Loucy (cell line): ENCODE results near the gene OR2T11.

Experiments
- H2AFZ ChIP-seq: fragments of 200-600 bp; sonication (generic); 2 replicates; pipeline ENCODE4 v1.6.0; 2016; ENCODE audit warnings: antibody characterized with exemption, mild to moderate bottlenecking, low read length, moderate library complexity
- H3F3A ChIP-seq: fragments of 200-600 bp; 2 replicates; pipeline ENCODE4 v1.6.0; 2016; ENCODE audit warnings: antibody characterized with exemption, low read depth, mild to moderate bottlenecking
- H3K27me3 ChIP-seq: fragments of 200-600 bp; sonication (generic); 2 replicates; pipeline ENCODE4 v1.6.1; 2014; ENCODE audit warnings: low read length, mild to moderate bottlenecking; ENCODE audit not compliant: insufficient read depth, poor library complexity, severe bottlenecking
- H3K36me3 ChIP-seq: fragments of 200-600 bp; sonication (generic); 2 replicates; pipeline ENCODE4 v1.6.1; 2016; ENCODE audit warnings: low read length; ENCODE audit not compliant: insufficient read depth
- H3K4me1 ChIP-seq: fragments of 200-600 bp; sonication (generic); 2 replicates; pipeline ENCODE4 v1.5.1; 2014; ENCODE audit warnings: low read length, mild to moderate bottlenecking; ENCODE audit not compliant: insufficient read depth, poor library complexity, severe bottlenecking
- H3K4me2 ChIP-seq: fragments of 200-600 bp; sonication (generic); 2 replicates; pipeline ENCODE4 v1.6.0; 2014; ENCODE audit warnings: antibody characterized with exemption, low read length, low read depth, mild to moderate bottlenecking; ENCODE audit not compliant: poor library complexity, severe bottlenecking
- H3K4me3 ChIP-seq: fragments of 200-600 bp; sonication (generic); 2 replicates; pipeline ENCODE4 v1.5.1; 2014; ENCODE audit warnings: low read length, mild to moderate bottlenecking, mixed read lengths; ENCODE audit not compliant: poor library complexity, severe bottlenecking
- H3K79me2 ChIP-seq: fragments of 200-600 bp; sonication (generic); 2 replicates; pipeline ENCODE4 v1.6.1; 2014; ENCODE audit warnings: low read length; ENCODE audit not compliant: insufficient read depth
- H3K9ac ChIP-seq: fragments of 200-600 bp; sonication (generic); 2 replicates; pipeline ENCODE4 v1.6.0; 2014; ENCODE audit warnings: mild to moderate bottlenecking, low read depth, low read length, moderate library complexity; ENCODE audit not compliant: poor library complexity, severe bottlenecking
- H3K9me2 ChIP-seq: fragments of 200-600 bp; sonication (generic); replicated peaks from 2 replicates; pipeline ENCODE4 v1.6.1; 2016; ENCODE audit warnings: low read depth, low read length, mixed read lengths
- H3K9me3 ChIP-seq: fragments of 200-600 bp; sonication (generic); 2 replicates; pipeline ENCODE4 v1.6.1; 2014; ENCODE audit warnings: mild to moderate bottlenecking, antibody characterized with exemption, low read length, low read depth; ENCODE audit not compliant: insufficient read depth
- H4K20me1 ChIP-seq: fragments of 200-600 bp; sonication (generic); 2 replicates; pipeline ENCODE4 v1.6.0; 2014; ENCODE audit warnings: antibody characterized with exemption, low read length, mild to moderate bottlenecking; ENCODE audit not compliant: insufficient read depth, poor library complexity, severe bottlenecking
- EZH2phosphoT487 ChIP-seq: fragments of 200-600 bp; IDR thresholded peaks from 2 replicates; pipeline ENCODE4 v1.6.1; 2018; ENCODE audit warnings: antibody characterized with exemption, mild to moderate bottlenecking, moderate library complexity, borderline replicate concordance
- TF ChIP-seq, protein P1 (sequence below): fragments of 200-600 bp; sonication (generic); conservative IDR thresholded peaks from 2 replicates; pipeline ENCODE4 v1.5.1; 2014; ENCODE audit warnings: mild to moderate bottlenecking, antibody characterized with exemption, low read length

OR2T11 gene

DNA sequence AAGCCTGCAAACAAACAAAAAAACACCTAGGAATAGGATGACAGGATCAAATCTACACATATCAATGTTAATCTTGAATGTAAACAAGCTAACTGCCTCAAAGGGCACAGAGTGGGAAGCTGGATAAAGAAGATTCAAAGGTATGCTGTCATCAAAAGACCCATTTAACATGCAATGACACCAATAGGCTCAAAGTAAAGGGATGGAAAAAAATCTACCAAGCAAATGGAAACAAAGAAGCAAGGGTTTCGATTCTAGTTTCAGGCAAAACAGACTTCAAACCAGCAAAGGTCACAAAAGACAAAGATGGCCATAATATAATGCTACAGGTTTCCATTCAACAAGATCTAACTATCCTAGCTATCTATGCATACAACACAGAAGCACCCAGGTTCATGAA lies 21.1 kb downstream of the OR2T11 start:
- Histone ChIP-seq H3K4me3 (no peak overlapping the region), H3K9ac (no peak overlapping the region), H3K79me2 (no peaks in the 10 kb centered on the region), H3K27me3 (no peaks in the 10 kb centered on the region), H2AFZ (no peak overlapping the region), H3K9me2 (no peaks in the 10 kb centered on the region), H3K4me1 (no peaks in the 10 kb centered on the region), H3K4me2 (no peak overlapping the region), H3F3A (no peaks in the 10 kb centered on the region), H4K20me1 (no peaks in the 10 kb centered on the region), H3K9me3 (no peaks in the 10 kb centered on the region), H3K36me3 (no peaks in the 10 kb centered on the region)
- TF ChIP-seq, protein P1, sequence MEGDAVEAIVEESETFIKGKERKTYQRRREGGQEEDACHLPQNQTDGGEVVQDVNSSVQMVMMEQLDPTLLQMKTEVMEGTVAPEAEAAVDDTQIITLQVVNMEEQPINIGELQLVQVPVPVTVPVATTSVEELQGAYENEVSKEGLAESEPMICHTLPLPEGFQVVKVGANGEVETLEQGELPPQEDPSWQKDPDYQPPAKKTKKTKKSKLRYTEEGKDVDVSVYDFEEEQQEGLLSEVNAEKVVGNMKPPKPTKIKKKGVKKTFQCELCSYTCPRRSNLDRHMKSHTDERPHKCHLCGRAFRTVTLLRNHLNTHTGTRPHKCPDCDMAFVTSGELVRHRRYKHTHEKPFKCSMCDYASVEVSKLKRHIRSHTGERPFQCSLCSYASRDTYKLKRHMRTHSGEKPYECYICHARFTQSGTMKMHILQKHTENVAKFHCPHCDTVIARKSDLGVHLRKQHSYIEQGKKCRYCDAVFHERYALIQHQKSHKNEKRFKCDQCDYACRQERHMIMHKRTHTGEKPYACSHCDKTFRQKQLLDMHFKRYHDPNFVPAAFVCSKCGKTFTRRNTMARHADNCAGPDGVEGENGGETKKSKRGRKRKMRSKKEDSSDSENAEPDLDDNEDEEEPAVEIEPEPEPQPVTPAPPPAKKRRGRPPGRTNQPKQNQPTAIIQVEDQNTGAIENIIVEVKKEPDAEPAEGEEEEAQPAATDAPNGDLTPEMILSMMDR, result no peak
- no peak for TF ChIP-seq EZH2phosphoT487

DNA sequence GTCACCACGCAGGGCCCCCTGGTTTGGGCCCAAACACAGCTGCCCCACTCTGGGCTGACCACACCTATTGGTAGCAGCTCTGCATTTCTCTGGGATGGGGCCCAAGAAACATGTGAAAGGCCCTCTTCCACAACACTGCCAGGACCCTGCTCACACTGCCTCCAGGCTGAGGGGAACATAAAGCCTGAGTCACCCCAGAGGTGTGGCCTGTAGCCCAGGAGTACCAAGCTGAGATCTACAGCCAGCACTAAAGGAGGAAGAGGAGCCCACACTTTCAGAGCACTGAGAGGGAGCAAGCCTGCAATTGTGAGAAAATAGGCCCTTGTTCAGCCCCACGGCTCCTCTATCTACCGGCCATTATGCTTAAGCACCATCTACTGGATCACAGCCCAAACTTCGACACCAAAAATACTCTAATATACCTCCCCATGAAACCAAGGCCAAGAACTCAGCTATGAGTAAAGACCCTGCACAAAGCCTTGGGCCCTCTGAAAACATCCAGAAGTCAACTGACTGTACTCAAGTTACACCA lies 22.9 kb downstream of the OR2T11 start:
- TF ChIP-seq, protein P1, result no peak
- no peaks in the 10 kb centered on the region for H3K4me1 ChIP-seq
- no peaks in the 10 kb centered on the region for H3K9me2 ChIP-seq
- H3K9me3 ChIP-seq, result no peaks in the 10 kb centered on the region
- no peak overlapping the region for H2AFZ ChIP-seq
- H3K4me2 ChIP-seq, result no peak overlapping the region
- H3F3A ChIP-seq, result no peaks in the 10 kb centered on the region
- no peaks in the 10 kb centered on the region for H4K20me1 ChIP-seq
- no peak overlapping the region for H3K4me3 ChIP-seq
- H3K27me3 ChIP-seq, result no peaks in the 10 kb centered on the region
- no peaks in the 10 kb centered on the region for H3K36me3 ChIP-seq
- H3K9ac ChIP-seq, result no peak overlapping the region
- no peaks in the 10 kb centered on the region for H3K79me2 ChIP-seq

DNA sequence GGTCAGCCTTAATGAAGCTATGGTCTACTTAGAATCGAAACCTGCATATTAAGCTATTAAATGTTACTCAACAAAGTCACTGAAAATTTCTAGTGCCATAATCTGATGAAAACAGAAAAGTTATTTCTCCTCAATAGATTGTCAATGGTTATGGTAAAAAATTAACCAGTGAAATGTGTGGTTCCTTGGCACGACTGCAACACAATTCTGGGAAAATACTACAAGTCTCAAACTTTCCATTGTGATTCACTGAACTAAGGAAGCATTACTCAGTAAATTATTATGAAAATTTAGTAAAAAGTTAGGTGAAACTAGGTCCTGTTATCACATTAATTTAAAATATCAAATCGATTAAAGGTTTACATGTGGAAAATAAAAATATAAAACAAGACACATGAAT lies 24.6 kb downstream of the OR2T11 start:
- no peaks in the 10 kb centered on the region for H3K27me3 ChIP-seq
- H3K36me3 ChIP-seq, result no peaks in the 10 kb centered on the region
- H3K4me3 ChIP-seq, result no peak overlapping the region
- no peaks in the 10 kb centered on the region for H4K20me1 ChIP-seq
- H2AFZ ChIP-seq, result no peak overlapping the region
- no peak overlapping the region for H3K9ac ChIP-seq
- no peaks in the 10 kb centered on the region for H3K9me2 ChIP-seq
- no peaks in the 10 kb centered on the region for H3K4me1 ChIP-seq
- TF ChIP-seq EZH2phosphoT487, result no peak
- TF ChIP-seq, protein P1, result no peak
- H3F3A ChIP-seq, result no peaks in the 10 kb centered on the region
- H3K79me2 ChIP-seq, result no peaks in the 10 kb centered on the region
- H3K9me3 ChIP-seq, result no peaks in the 10 kb centered on the region
- H3K4me2 ChIP-seq, result no peak overlapping the region
